ENCODE measurements around the gene CAPN10.
"Not testable (repeated sequence)": the region's sequence is repeated elsewhere in the genome, so short reads cannot be mapped to it uniquely, and the experiment has no call there.

Gene CAPN10

GRCh38 chr2:240603081-240603835, 16.7 kb downstream of the CAPN10 start:
- no peak for DNase-seq (ENCODE audit: low spot score)

GRCh38 chr2:240603846-240604245, 17.3 kb downstream of the CAPN10 start:
- no peak for DNase-seq (ENCODE audit: low spot score)

DNA sequence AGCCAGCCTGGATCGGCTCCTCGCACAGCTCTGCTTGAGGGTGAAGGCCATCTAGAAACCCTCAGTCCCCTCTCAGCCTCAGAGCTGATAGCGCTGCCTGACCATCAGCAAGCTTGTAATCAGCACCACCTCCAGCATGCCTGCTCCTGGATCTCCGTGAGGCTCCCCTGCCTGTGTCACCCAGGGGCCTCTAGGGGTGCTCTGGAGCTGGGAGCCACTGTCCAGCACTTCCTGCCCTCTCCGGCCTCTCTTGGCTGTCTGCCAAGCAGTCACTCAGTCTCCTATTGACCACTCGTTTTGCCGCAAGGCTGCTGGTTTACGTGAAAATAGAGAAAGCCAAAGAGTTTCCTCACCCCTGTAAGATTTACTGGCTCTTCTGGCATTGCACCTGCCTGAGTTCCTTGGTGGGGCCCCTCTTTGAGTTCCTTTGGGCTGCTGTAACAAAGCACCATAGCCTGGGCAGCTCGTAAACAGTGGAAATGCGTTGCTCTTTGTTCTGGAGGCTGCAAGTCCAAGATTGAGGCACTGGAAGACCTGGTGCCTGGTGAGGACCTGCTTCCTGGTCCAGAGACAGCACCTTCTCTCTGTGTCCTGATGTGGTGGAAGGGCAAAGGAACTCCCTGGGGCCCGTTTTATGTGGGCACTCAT, 17.9 kb downstream of the CAPN10 start:
- peak; percentile 69 for DNase-seq (ENCODE audit: low spot score)

GRCh38 chr2:240604939-240605716, 18.6 kb downstream of the CAPN10 start:
- DNase-seq (ENCODE audit: low spot score) = no peak

DNA sequence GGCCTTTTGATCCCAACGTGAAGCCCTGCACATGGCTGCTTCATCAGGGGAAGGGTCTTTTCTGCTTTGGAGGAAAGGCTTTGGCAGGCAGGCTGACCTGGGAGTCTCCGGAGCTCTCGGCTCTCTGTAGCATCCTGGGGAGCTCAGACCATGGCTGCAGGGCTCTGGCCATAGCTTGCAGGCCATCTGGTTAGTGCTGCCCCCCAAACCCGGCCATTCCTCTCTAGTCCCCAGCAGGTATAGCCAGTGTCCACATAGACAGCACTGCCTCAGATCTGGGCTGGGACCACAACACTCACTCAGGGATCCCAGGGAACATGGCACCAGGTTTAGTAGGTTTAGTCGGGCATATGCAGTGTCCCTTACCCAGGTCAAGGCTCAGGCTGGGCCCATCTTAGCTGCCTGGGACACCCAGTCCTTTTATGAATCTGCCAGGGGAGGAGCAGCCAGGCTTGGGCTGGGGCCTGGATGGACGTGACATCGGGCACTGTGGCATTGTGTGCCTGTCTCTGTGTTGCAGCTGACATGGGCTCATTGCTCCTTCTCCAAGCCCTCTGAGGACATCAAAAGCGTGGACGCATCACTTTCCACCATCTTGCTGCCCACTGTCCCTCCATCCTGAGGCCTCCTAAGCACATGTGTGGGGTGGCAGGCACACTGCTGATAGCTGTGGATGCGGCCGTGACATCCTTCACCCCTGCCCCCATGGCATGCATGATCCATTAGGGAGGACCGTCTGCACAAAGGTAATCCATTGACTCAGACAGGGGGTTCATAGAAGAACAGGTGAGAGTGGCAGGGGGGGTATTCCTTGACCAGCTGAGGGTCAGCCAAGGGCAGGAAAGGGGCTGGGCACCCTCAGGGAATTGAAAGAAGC, 19.6 kb downstream of the CAPN10 start:
- DNase-seq (ENCODE audit: low spot score) = no peak

GRCh38 chr2:240611601-240612210, 25.2 kb downstream of the CAPN10 start:
- no peak for DNase-seq (ENCODE audit: low spot score)

DNA sequence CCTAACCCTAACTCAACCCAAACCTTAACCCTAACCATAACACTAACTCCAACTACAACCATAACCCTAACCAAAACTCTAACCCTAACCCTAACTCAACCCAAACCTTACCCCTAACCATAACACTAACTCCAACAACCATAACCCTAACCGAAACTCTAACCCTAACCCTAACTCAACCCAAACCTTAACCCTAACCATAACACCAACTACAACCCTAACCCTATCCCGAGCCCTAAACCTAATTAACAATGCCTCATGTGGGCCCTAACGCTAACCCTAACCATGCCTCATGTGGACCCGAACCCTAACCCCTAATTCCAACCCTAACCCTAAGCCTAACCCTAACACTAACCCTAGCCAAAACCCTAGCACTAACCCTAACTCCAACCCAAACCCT, 27.2 kb downstream of the CAPN10 start:
- no peak for DNase-seq (ENCODE audit: low spot score)

DNA sequence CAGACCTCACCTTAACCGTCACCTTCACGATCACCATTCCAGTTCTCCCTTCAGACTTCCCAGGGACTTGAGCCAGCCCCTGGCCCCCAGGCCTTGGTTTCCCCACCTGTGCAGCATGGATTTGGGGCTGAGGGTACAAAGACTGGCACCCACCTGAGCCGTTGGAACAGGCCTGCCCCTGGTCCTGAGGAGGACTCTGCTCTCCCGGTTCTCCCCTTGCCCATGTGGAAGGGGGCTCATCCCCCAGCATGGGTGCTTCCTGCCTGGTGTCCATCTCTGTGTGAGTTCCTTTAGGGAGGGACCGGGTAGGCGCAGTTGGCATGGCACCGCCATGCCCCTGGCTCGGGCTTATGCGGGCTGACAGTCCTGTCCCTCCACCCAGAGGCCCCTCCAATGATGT, 27.9 kb downstream of the CAPN10 start:
- DNase-seq (ENCODE audit: low spot score) = no peak

DNA sequence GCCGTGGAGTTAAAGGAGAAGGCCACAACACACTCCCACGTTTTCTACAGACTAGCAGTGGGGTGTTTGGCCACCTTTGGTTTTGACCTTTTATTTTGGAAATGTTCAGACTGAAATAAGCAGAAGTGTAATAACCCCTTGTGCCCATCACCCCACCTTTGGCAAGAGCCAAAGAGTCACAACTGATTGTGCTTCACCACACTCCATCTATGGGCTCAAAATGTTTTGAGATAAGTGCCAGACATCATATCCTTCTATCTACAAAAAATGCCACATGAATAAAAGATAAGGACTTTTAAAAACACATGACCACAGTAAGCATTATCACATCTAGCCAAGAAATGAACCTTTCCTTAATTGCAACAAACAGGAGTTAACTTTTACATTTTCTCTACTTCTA, 28.9 kb downstream of the CAPN10 start:
- no peak for DNase-seq (ENCODE audit: low spot score)

DNA sequence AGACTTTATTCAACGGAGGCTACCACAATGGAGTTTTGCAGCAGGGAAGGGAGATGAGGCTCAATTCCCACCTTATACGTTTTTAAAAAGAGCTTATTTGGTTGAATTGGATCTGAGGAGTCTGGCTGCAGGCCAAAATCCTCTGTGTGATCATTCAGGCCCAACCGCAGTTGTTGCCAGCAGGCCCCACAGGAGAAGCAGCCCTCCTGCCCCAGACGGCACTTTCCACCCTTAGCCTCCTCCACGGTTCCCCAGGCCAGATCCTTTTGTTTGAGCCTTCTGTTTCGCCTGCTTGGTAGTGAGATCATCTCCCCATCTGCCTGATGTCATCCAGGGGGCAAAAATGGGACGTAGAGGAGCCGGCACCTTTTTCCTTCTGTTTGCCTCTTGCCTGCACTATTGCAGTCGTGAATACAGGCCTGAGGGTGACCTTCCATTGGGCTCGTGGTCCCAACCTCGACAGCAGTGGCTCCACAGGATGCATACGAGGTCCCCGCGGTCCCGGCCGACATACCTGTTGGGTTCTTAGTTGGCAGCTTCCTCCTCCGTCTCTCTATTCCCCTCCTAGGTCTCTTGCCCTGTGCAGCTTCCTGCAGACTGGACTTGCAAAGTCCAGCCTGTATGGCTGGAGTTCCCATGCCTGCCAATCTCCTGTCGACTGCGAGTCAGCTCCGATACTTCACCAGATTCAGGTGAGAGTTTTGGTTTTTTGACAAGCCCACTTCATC, 29.4 kb downstream of the CAPN10 start:
- DNase-seq (ENCODE audit: low spot score) = no peak

- DNase-seq (ENCODE audit: low spot score) = not testable (repeated sequence)
Measured at GRCh38 chr2:240616860-240617666, 30.5 kb downstream of the CAPN10 start.

DNA sequence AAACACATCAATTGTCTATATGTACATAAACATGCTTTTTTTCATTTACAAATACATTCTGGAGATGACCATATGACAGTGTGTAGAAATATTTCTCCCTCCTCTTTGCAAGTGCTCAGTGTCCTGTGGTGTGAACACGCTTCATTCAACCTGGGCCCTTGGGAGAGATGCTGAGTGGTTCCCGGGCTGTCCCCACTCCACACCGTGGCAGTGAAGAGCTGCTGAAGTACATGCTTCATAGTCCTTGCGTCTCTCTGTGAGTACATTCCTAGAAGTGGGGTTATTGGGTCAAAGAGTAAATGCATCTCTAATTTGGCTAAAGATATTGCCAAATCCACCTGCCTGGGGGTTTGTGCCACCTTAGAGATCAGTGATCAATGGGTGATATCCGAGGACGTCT, 32.2 kb downstream of the CAPN10 start:
- DNase-seq (ENCODE audit: low spot score) = no peak

GRCh38 chr2:240619506-240620148, 33.1 kb downstream of the CAPN10 start:
- DNase-seq (ENCODE audit: low spot score) = no peak

GRCh38 chr2:240620149-240620731, 33.7 kb downstream of the CAPN10 start:
- DNase-seq (ENCODE audit: low spot score) = no peak

- DNase-seq (ENCODE audit: low spot score) = no peak
Measured at GRCh38 chr2:240620859-240621258, 34.3 kb downstream of the CAPN10 start.

GRCh38 chr2:240622060-240622411, 35.5 kb downstream of the CAPN10 start:
- DNase-seq (ENCODE audit: low spot score) = no peak

DNA sequence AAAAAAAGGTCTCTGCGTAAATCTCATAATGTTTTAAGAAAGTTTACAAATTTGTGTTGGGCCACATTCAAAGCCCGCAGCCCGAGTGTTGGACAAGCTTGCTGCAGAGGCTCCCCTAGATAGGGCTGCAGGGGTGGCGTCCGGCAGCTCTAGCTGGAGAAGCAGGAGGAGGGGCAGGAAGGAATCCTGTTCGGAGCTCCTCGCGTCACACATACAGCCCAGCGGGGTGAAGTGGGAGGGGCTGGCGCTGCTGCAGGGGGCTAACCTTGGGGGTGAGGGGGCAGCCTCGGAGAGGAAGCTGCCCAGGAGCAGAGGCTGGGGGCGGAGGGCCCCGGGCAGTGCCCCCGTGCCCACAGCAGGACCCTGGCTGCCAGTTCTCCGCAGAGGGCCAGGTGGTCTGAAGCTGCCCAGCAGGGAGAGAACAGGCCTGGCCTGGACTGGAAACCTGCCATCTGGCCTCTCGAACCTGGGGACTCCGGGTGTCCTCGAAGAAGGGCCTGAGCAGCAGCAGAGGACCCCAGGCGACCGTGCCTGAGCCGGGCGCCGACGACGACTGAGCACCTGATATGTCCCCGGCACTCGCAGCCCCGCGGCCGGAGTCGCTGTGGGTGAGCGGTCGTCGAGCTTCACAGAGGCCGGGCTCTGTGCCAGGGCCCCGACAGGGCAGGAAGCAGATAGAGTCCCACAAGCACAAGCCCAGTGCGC, 36.1 kb downstream of the CAPN10 start:
- DNase-seq (ENCODE audit: low spot score) = no peak

DNA sequence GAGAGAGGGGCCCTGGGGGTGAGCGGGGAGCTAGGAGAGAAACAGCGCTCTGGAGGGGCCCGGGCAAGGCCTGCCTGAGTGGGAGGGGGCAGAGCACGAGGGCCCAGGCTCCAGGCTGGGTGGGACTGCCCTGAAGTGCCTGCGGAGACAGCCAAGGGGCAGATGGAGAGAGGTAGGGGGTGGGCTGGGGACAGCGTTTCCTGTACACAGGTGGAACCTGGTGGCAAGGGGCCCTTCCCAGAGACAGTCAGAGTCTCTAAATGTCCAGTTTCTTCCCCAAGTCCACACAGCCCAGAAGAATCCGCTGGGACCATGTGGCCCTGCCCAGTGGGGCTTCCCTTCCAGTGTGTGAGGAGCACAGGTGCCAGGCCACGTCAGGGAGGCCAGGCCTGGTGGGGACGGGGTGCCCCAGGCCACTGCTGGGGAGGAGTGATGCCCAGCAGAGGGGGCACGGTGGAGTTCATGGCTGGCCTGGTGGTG, 37.0 kb downstream of the CAPN10 start:
- no peak for DNase-seq (ENCODE audit: low spot score)

Measured in GM03348 (cell line).